GM21390 (cell line): Measurements from ENCODE around the gene LARP1B.
"Not testable (repeated sequence)": the region's sequence is repeated elsewhere in the genome, so short reads cannot be mapped to it uniquely, and the experiment has no call there.

ENCODE experiments used
- ATAC-seq: cut with Tn5 transposase; IDR thresholded peaks from one replicate; pipeline ENCODE4 v1.9.1; 2021; ENCODE audit not compliant: unreplicated experiment

LARP1B gene

GRCh38 chr4:128134925-128135324, 73.8 kb downstream of the LARP1B start:
- ATAC-seq = no peak

- ATAC-seq = no peak
Measured at GRCh38 chr4:128135391-128135790, 74.3 kb downstream of the LARP1B start.

- no peak for ATAC-seq
Measured at GRCh38 chr4:128141866-128142265, 80.8 kb downstream of the LARP1B start.

GRCh38 chr4:128145727-128146126, 84.6 kb downstream of the LARP1B start:
- no peak for ATAC-seq

GRCh38 chr4:128153800-128154199, 92.7 kb downstream of the LARP1B start:
- ATAC-seq = no peak

GRCh38 chr4:128155231-128155855, 94.2 kb downstream of the LARP1B start:
- no peak for ATAC-seq

- ATAC-seq = no peak
Measured at GRCh38 chr4:128155874-128156456, 94.9 kb downstream of the LARP1B start.

- not testable (repeated sequence) for ATAC-seq
Measured at GRCh38 chr4:128156472-128156871, 95.4 kb downstream of the LARP1B start.

GRCh38 chr4:128158894-128159293, 97.8 kb downstream of the LARP1B start:
- ATAC-seq = no peak

- no peak for ATAC-seq
Measured at GRCh38 chr4:128159967-128160366, 98.9 kb downstream of the LARP1B start.

GRCh38 chr4:128161138-128161537, 100.0 kb downstream of the LARP1B start:
- no peak for ATAC-seq

GRCh38 chr4:128162434-128162833, 101.3 kb downstream of the LARP1B start:
- ATAC-seq = no peak

GRCh38 chr4:128163177-128164117, 102.3 kb downstream of the LARP1B start:
- ATAC-seq = no peak

- ATAC-seq = no peak
Measured at GRCh38 chr4:128166982-128167381, 105.9 kb downstream of the LARP1B start.

GRCh38 chr4:128168701-128169100, 107.6 kb downstream of the LARP1B start:
- no peak for ATAC-seq

GRCh38 chr4:128169245-128169644, 108.1 kb downstream of the LARP1B start:
- no peak for ATAC-seq

GRCh38 chr4:128176643-128177042, 115.5 kb downstream of the LARP1B start:
- no peak for ATAC-seq

GRCh38 chr4:128177498-128177897, 116.4 kb downstream of the LARP1B start:
- peak; percentile 64 for ATAC-seq

- no peak for ATAC-seq
Measured at GRCh38 chr4:128186623-128187022, 125.5 kb downstream of the LARP1B start.

GRCh38 chr4:128191115-128191781, 130.1 kb downstream of the LARP1B start:
- ATAC-seq = peak; percentile 97
